Activated CD4-positive, alpha-beta T cell treated with anti-CD3 and anti-CD28 coated beads for 24 hours (primary cell): ENCODE results near the gene KIF15.
A peak's percentile ranks its signal among the peaks of the same experiment; 100 is the strongest.

Experiments
- DNase-seq, 2 donors: peaks; one replicate each; pipeline ENCODE4 v3.0.0-alpha.2; 2020; ENCODE audit warnings: low read depth in 2 of 2

The KIF15 gene, protein sequence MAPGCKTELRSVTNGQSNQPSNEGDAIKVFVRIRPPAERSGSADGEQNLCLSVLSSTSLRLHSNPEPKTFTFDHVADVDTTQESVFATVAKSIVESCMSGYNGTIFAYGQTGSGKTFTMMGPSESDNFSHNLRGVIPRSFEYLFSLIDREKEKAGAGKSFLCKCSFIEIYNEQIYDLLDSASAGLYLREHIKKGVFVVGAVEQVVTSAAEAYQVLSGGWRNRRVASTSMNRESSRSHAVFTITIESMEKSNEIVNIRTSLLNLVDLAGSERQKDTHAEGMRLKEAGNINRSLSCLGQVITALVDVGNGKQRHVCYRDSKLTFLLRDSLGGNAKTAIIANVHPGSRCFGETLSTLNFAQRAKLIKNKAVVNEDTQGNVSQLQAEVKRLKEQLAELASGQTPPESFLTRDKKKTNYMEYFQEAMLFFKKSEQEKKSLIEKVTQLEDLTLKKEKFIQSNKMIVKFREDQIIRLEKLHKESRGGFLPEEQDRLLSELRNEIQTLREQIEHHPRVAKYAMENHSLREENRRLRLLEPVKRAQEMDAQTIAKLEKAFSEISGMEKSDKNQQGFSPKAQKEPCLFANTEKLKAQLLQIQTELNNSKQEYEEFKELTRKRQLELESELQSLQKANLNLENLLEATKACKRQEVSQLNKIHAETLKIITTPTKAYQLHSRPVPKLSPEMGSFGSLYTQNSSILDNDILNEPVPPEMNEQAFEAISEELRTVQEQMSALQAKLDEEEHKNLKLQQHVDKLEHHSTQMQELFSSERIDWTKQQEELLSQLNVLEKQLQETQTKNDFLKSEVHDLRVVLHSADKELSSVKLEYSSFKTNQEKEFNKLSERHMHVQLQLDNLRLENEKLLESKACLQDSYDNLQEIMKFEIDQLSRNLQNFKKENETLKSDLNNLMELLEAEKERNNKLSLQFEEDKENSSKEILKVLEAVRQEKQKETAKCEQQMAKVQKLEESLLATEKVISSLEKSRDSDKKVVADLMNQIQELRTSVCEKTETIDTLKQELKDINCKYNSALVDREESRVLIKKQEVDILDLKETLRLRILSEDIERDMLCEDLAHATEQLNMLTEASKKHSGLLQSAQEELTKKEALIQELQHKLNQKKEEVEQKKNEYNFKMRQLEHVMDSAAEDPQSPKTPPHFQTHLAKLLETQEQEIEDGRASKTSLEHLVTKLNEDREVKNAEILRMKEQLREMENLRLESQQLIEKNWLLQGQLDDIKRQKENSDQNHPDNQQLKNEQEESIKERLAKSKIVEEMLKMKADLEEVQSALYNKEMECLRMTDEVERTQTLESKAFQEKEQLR (N-terminal part only)

DNA sequence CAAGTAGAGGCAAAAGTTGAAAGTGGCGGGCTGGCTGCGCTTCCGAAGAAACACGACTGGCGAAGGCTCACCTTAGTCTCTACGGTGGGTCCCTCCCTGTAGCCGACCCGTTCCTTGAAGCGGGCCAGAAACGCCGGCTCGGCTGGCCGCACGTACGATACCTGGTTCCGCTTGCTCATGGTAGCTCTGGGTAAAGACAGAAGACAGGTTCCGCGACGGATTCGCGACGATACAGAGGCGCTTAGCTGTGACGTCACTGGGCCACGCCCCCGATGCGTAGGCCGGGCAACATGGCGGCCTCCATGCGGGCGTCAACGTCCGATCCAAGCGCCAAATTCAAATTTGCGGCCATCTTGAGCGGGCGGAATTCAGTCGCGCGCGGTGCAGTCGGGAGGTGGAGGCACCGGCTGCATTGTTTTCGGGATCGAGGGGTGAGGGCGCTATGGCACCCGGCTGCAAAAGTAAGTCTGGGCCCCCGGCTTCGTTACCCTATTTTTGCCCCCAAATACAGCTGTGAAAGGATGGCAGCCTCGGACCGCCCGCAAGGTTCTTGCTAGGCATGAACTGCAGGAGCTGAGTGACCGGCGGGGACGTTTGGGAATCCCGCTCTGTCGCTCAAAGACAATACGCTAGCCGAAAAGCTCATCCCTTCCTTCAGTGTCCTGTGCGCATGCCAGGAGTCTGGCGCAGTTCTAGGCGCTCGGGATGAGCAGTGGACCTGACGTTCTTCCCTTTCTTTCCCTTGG lies at the start of gene KIF15, which contains the start of gene KIAA1143:
KIF15 (plus strand) TSS at position 371 of the 746 bp plus-strand sequence; CDS start at position 443, 72 bp downstream.
KIAA1143 (minus strand) TSS at position 196 of the 746 bp plus-strand sequence; CDS start at position 179, 17 bp downstream.
- DNase-seq = peak; percentile 97 to 98

DNA sequence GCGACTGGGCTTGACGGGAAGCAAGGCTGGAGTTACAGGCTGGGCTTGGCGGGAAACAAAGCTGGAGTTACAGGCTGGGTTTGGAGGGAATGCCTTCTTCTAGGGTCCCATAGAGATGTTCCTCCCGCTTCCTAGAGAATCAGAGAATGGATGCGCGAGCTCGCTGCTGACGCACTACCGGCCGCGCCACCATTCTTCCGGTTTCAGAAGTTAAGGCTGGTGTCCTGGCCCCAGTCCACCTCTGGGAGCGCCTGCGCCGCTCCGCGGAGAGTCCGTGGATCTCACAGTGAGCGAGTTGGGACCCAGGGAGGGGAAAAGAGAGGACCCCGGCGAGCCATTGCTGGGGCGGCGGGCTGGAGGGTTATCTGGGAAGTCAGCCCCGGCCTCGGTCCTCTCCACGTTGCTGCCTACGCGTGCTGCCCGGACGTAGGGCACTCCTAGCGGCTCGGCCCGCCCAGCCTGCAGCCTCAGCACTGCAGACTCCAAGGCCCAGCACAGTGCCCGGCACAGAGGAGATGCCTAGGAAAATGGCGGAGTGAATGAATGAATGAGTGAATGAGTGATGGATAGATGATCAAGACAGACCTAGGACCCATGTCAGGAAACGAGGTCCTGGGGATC lies 49.0 kb upstream of the KIF15 start, which contains the start of gene ZNF502:
ZNF502 (plus strand) TSS at position 206 of the 621 bp plus-strand sequence. CDS start 7,602 bp downstream, outside the sequence.
- peak; percentile 22 to 43 for DNase-seq

DNA sequence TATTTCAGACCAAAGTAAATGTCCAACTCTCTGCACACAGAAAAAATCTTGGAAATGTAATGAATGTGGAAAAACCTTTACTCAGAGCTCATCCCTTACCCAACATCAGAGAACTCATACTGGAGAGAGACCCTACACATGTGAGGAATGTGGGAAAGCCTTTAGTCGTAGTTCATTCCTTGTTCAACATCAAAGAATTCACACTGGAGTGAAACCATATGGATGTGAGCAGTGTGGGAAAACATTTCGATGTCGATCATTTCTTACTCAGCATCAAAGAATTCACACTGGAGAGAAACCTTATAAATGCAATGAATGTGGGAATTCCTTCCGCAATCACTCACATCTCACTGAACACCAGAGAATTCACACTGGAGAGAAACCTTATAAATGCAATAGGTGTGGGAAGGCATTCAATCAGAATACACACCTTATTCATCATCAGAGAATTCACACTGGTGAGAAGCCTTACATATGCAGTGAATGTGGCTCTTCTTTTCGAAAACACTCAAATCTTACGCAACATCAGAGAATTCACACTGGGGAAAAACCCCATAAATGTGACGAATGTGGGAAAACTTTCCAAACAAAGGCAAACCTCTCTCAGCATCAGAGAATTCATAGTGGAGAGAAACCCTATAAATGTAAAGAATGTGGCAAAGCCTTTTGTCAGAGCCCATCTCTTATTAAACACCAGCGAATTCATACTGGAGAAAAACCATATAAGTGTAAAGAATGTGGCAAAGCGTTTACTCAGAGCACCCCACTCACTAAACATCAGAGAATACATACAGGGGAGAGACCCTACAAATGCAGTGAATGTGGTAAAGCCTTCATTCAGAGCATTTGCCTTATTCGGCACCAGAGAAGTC lies 40.1 kb upstream of the KIF15 start:
- no peak for DNase-seq

DNA sequence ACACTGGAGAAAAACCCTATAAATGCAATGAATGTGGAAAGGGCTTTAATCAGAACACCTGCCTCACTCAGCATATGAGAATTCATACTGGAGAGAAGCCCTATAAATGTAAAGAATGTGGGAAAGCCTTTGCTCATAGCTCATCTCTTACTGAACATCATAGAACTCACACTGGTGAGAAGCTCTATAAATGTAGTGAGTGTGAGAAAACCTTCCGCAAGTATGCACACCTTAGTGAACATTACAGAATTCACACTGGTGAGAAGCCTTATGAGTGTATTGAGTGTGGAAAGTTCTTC lies 39.5 kb upstream of the KIF15 start:
- no peak for DNase-seq

DNA sequence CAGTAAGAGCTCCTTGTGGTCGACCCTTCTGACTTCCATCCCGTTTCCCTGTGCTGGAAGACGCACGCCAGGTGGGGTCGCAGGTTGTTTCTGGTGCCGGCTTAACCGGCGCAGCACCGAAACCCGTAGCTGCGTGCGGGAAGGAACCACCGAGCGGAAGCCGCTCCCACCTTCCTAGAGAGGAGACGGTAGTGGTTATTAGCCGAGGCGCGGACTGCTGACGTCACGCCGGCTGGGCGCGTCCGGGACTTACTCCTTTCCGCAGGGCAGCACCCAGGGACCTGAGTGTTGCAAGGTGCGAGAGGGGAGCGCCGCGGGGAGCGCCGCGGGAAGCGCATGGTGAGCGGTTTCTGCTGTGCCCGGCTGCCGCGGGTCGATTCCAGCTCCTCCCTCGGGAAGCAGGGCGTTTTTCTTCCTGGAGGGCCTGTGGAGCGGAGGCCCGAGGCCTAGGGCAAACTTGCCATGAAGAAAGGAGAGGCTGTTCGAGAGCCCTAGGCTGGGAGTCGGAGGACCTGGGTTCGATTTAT lies 32.1 kb upstream of the KIF15 start, which contains the start of gene ZNF501:
ZNF501 (plus strand) TSS at position 252 of the 527 bp plus-strand sequence. CDS start 4,787 bp downstream, outside the sequence.
- peak; percentile 72 to 79 for DNase-seq

DNA sequence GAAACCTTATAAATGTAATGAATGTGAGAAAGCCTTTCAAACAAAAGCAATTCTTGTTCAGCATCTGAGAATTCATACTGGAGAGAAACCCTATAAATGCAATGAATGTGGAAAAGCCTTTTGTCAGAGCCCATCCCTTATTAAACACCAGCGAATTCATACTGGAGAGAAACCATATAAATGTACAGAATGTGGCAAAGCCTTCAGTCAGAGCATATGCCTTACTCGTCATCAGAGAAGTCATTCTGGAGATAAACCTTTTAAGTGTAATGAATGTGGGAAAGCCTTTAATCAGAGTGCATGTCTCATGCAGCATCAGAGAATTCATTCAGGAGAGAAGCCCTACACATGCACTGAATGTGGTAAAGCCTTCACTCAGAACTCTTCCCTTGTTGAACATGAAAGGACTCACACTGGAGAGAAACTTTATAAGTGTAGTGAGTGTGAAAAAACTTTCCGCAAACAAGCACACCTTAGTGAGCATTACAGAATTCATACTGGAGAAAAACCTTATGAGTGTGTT lies 26.9 kb upstream of the KIF15 start:
- DNase-seq = no peak

DNA sequence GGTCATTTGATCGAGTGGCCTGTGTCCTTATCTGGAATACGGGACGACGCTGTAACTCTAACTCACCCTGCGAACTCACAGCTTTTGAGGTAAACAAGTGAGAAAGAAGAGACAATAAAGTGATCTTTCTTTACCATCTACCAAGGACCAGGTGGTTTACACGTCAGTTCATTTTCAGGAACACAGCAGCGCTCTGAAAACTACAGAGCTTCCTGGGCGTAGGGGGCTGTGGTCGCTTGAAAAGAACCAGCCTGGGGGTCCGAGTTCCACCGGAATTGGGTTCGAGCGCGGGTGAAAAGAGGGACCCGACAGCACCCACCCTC lies 532 bp upstream of the KIF15 start:
- no peak for DNase-seq

DNA sequence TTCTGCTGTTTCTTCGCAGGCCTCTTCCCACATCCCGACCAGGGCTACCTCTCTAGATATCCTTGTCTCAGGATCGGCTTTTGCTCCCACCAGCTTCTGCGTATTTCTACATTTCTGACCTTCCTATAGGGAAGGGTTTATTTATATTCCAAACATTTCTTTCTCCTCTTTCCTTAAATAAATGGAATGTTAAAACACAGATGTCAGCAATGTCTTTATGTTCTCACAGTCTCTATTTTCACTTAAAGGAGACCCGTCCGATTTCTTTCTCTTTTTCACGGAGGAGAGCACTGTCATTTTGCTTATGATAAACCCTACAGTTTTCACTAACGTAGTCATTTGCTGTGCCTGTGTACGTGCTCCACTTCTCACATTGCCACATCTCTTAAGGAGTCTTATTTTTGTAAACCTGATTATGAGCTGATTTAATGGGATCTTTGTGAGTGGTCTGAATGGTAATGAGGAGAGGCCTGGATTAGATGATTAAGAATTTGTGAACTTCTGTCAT lies 630 bp downstream of the KIF15 start:
- no peak for DNase-seq

DNA sequence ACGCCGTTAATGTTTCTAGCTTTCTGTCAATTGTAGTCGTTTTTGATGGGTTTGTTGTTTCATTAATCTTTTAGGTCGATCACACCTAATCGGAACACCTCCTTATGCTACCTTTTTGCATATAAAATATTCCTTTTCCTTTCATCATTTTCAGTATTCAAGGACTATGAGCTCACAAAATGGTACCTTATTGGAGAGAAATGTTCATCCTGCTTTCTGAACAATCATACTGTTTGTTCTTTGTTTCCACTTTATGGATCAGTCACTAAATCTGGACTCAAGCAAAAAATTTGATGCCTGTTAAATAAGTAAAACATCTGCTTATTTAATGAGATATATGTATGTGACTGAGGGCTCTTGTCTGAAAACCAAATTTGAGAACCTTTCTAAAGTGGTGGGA lies 1.1 kb downstream of the KIF15 start:
- DNase-seq = no peak

DNA sequence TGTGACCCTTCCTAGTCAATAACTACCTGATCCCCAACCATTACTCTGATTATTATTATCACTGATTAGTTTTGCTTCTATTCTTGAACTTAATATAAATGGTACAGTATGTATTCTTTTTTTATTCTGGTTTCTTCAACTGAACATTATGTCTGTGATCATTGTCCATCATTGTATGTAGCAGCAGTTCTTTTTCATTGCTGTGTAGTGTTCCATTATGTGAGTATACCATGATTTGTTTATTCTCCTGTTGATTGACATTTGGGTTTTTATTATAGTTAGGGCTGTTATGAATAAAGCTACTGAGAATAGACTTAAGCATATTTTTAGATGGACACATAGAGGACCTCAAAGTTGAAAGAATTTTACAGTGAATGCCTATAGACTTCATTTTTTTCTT lies 2.7 kb downstream of the KIF15 start:
- no peak for DNase-seq

DNA sequence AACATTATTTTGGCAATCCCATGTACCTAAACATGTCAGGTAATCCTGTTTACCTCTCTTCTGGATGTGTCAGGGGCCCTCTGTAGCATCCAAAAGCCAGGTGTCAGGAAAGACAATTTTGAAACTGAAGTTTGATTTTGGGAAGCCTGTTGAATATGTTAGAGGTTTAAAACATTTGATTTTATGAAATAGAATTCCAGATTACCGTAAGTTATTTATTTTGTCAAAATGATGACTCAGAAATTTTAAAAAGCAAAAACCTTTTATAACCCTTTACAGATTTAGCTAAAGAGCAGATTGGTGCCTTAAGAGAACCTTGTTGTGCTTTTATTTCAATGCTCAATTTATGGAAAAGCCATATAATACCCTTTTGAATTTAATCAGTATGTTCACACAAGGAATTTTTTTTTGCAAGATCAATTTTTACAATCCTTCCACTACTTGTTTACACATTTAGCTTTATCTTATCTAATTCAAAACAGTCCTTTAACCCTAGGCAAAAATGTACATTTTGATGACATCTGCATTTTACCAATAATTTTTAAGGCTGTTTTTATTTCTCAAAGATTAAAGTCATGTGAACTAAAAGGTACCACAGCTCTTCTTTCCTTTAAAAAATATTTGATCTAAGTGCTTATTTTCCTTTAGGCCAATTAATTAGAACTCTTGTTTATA lies 10.0 kb downstream of the KIF15 start:
- DNase-seq = no peak

DNA sequence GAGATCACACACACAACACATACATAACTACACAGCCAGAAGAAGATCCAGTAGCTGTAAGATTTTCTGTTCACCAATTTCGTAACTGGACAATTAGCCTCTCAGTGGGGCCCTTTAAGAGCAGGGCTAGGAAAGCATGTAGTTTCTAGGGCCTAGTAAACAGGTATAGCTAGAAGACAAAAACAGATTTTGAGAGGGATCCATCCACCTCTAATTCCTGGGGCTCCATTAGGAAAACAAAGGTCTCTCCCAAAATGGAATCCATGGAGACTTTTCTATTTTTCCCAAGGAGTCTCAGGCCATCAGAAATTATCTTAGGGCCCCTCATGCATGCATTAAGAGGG lies 10.5 kb downstream of the KIF15 start:
- DNase-seq = no peak

DNA sequence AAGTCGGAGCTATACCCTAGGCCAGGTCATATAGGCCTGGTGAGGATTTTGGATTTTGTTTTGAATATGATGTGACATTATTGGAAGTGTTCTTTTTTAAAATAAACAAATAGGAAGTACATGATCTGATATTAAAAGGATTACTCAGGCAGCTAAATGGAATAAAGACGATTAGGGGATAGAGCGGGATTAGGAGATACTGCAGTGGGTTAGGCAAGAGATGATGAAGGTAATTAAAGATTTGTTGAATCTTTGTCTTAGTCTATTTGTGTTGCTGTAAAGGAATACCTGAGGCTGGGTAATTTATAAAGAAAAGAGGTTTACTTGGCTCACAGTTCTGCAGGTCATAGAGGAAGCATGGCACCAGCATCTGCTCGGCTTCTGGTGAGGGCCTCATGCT lies 21.3 kb downstream of the KIF15 start:
- no peak for DNase-seq

DNA sequence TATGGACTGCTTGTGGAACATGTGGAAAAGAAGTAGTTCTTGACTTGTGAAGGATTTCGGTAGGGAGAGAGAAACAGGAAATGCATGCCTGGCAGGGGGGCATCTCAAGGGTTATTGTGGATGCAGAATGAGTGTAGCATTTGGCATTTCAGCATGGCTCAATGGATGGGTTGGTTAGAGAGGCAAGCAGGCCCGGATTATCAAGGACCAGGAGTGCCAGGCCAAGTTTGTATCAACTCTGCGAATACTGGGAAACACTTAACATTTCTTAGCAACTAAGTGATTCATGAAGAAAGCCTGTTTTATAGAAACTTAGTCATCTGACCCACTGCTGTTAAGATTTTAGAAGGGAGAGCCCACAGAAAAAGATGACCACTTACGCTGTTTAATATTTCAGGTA lies 33.6 kb downstream of the KIF15 start:
- DNase-seq = no peak

DNA sequence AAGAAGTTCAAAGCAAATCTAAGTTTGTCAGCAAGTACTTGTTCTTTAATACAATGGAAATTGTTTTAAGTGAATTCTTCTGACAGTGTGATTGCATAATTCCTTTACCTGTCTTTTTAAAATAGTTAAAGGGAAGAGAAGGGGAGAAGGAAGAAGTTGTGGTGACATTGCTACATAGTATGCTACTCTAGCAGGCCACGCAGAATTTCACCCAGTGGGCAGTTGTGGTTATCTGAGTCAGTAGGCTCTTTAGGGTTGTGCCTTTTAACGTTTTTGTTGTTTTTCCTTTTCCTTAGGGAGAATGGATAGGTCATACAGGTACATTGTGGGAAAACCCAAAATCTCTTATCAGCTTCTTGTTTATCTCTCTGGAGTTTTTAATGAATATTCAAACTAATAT lies 40.4 kb downstream of the KIF15 start:
- DNase-seq = no peak

DNA sequence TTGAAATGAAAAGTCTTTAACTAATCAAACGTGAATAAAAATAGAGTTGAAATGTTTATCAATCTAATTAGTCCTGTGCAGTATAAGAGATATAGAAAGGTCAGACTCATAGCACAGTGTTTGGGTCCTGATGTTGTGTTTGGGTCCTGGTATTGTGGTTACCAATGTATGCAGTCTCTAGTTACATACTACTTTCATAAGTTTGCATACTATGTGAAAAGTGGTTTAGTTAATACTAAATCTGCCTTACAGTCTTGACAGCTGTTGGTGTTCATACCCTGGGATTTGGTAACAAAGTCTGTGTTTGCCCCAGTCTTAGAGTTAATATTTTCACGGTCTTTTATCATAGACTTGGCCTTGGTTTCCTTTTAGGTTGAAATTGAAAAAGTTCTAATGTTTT lies 41.7 kb downstream of the KIF15 start:
- DNase-seq = no peak

DNA sequence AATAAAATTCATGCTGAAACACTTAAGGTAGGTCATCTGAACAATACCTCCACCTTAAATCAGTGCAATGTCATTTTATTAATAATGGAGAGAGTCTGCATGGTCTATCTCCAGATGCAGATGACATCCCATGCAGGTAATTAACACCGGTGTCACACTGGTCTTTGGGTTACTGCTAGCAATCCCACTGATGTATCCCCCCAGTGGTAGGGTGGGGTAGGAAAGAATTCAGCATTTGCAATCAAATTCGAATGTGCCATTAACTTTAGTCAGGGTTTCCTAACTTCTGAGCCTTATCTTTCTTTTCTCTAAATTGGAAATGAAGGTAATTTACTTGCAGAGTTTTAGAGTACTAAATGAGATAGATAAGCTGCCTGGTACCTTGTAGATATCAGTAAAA lies 44.4 kb downstream of the KIF15 start:
- no peak for DNase-seq

DNA sequence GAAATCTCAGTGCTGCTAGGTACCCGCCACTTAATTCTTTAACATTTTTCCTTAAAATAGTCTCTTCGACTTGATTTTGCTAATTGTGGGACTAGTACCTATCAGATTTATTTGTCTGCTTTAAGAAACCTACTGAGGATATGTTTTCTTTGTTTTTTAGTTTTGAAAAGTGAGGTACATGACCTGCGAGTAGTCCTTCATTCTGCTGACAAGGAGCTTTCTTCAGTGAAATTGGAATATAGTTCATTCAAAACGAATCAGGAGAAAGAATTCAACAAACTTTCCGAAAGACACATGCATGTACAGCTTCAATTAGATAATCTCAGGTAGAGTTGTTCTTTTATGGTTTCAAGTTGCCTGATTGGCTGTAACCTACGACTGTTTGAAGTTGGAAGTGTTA lies 53.2 kb downstream of the KIF15 start:
- DNase-seq = no peak
